ENCODE measurements around the gene FNBP1L.

GRCh38 chr1:93569489-93569888 is 121.6 kb downstream of the FNBP1L start:
- no peak for TF ChIP-seq CTCF (IDR thresholded peaks at IDR 0.05)
- no peak for TF ChIP-seq POLR2A (IDR thresholded peaks at IDR 0.05)

All from testis (tissue), 2 donors.